HG03097 (cell line): ENCODE measurements around the gene SLC7A11.

Experiments used
- ATAC-seq: cut with Tn5 transposase; IDR thresholded peaks from one replicate; pipeline ENCODE4 v1.9.1; 2021; ENCODE audit not compliant: unreplicated experiment, low FRiP score

Gene SLC7A11

GRCh38 chr4:138242076-138242833 is at the start of gene SLC7A11:
Gene SLC7A11 (minus strand): TSS chr4:138242349. CDS start chr4:138242069, 280 bp downstream.
- ATAC-seq: peak; percentile 99

- no peak for ATAC-seq
These were observed 49.3 kb upstream of the SLC7A11 start for GRCh38 chr4:138291431-138291830.

GRCh38 chr4:138290805-138291204 is 48.7 kb upstream of the SLC7A11 start:
- no peak for ATAC-seq

- ATAC-seq: no peak
These were observed 37.1 kb upstream of the SLC7A11 start for GRCh38 chr4:138279286-138279685.

GRCh38 chr4:138277133-138277532 is 35.0 kb upstream of the SLC7A11 start:
- ATAC-seq: no peak

- no peak for ATAC-seq
These were observed 33.9 kb upstream of the SLC7A11 start for GRCh38 chr4:138275963-138276621.

- ATAC-seq: no peak
These were observed 33.1 kb upstream of the SLC7A11 start for GRCh38 chr4:138275216-138275615.

- ATAC-seq: no peak
These were observed 27.0 kb upstream of the SLC7A11 start for GRCh38 chr4:138269175-138269574.

GRCh38 chr4:138267835-138268234 is 25.7 kb upstream of the SLC7A11 start:
- ATAC-seq: no peak

GRCh38 chr4:138266948-138267347 is 24.8 kb upstream of the SLC7A11 start:
- no peak for ATAC-seq

- ATAC-seq: no peak
These were observed 21.2 kb upstream of the SLC7A11 start for GRCh38 chr4:138263247-138263816.

- ATAC-seq: no peak
These were observed 20.3 kb upstream of the SLC7A11 start for GRCh38 chr4:138262469-138262868.

GRCh38 chr4:138262030-138262429 is 19.9 kb upstream of the SLC7A11 start:
- no peak for ATAC-seq

GRCh38 chr4:138259824-138260223 is 17.7 kb upstream of the SLC7A11 start:
- ATAC-seq: no peak

GRCh38 chr4:138259271-138259670 is 17.1 kb upstream of the SLC7A11 start:
- no peak for ATAC-seq

GRCh38 chr4:138256608-138257007 is 14.5 kb upstream of the SLC7A11 start:
- no peak for ATAC-seq

GRCh38 chr4:138255917-138256597 is 13.9 kb upstream of the SLC7A11 start:
- ATAC-seq: no peak

- ATAC-seq: no peak
These were observed 10.4 kb upstream of the SLC7A11 start for GRCh38 chr4:138252551-138252950.

- ATAC-seq: no peak
These were observed 9.8 kb upstream of the SLC7A11 start for GRCh38 chr4:138251938-138252337.

- ATAC-seq: no peak
These were observed 7.0 kb upstream of the SLC7A11 start for GRCh38 chr4:138249132-138249531.

GRCh38 chr4:138248058-138248457 is 5.9 kb upstream of the SLC7A11 start:
- ATAC-seq: no peak
